Measurements from ENCODE around the gene ANKRD18A. TPM values are rescaled to one million over a fixed set of nuclear protein-coding genes. Genes with fewer than 3 reads are reported as not detected.

The ANKRD18A gene
- total and polyA plus RNA-seq, 2 of the 13 experiments (the other 11 are each of a cell fraction or from before 2014, with no cell fraction given): 5.9 to 7.6 TPM

DNA sequence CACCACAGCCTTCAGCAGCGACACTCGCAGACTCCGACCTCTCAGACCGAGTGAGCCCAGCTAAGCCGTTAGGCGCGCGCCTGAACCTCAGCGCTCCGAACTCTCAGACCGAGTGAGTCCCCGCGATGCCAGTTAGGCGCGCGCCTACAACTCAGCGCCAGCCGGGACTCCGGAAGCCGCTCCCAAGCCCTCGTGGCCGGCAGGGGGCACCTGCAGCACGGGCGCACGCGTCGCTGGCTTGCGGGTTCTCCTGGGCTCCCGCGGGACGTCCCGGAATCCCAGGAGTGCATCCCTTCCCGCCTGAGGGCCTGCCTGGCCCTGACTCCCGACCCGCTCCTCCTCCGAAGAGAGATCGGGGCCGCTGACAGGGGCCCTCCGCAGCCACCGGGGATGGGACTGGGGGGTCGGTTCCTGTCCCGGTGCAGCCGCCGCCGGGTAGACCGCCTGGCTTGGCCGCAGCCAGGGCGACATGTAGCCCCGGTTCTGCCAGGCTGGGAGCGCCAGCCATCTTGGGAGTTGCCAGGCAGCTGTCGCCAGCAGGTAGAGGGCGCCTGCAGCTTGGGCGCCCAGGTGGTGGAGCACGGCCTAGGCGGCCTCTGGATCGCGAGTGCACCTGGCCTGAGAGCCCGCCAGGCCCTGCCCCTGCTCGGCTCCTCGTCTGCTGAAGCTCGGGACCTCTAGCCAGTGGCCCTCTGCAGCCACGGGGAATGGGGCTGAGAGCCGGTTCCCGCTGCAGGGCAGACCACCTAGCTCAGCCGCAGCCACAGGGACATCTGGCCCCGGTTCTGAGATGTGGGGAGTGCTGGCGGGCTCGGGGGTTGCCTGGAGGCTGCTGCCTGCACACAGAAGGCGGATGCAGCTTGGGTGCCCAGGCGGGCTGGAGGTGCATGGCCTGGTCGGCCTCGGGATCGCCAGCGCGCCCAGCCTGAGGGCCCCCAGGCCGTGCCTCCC is at the start of gene ANKRD18A (continued):
- TF ChIP-seq NR2F1 (CRISPR knock-in tag; IDR thresholded peaks at IDR 0.05) (no peak), ZFP90 (CRISPR knock-in tag; IDR thresholded peaks at IDR 0.05; ENCODE audit: borderline replicate concordance) (no peak; the same call in 1 of the 2 replicates), MTA1 (CRISPR knock-in tag; IDR thresholded peaks at IDR 0.05; ENCODE audit: borderline replicate concordance) (no peak), CREM (IDR thresholded peaks at IDR 0.05) (no peak), CREM (CRISPR knock-in tag; IDR thresholded peaks at IDR 0.05) (no peak), HOXA5 (CRISPR knock-in tag; IDR thresholded peaks at IDR 0.05) (peak; percentile 34; the same call in 1 of the 2 replicates), AGO2 (optimal IDR thresholded peaks at IDR 0.05; ENCODE audit: low read depth, low read length) (peak; percentile 33), NBN (conservative IDR thresholded peaks at IDR 0.05) (no peak), BRCA1 (CRISPR knock-in tag; IDR thresholded peaks at IDR 0.05) (0 out of 2 replicates have a peak, but pooled peaks have one; percentile 54), ZNF780A (CRISPR knock-in tag; IDR thresholded peaks at IDR 0.05) (peak; percentile 92), FOSL1 (CRISPR knock-in tag; IDR thresholded peaks at IDR 0.05; ENCODE audit: borderline replicate concordance) (no peak), SRY (CRISPR knock-in tag; IDR thresholded peaks at IDR 0.05) (no peak; the same call in 1 of the 2 replicates), FOXJ3 (CRISPR knock-in tag; IDR thresholded peaks at IDR 0.05; ENCODE audit: borderline replicate concordance) (no peak), ZNF720 (CRISPR knock-in tag; IDR thresholded peaks at IDR 0.05) (no peak), PITX1 (CRISPR knock-in tag; IDR thresholded peaks at IDR 0.05) (no peak), ZNF326 (CRISPR knock-in tag; IDR thresholded peaks at IDR 0.05; ENCODE audit: borderline replicate concordance) (no peak), RNF2 (conservative IDR thresholded peaks at IDR 0.05; ENCODE audit: low read depth) (peak; percentile 96), ZNF570 (CRISPR knock-in tag; IDR thresholded peaks at IDR 0.05; ENCODE audit: borderline replicate concordance) (no peak), ZNF12 (CRISPR knock-in tag; IDR thresholded peaks at IDR 0.05) (peak; percentile 60), NR3C1 (CRISPR knock-in tag; IDR thresholded peaks at IDR 0.05) (no peak), ZSCAN29 (CRISPR knock-in tag; conservative IDR thresholded peaks at IDR 0.05) (peak; percentile 93; the same call in 1 of the 2 replicates), PRMT3 (CRISPR knock-in tag; IDR thresholded peaks at IDR 0.05; ENCODE audit: borderline replicate concordance, low read depth) (no peak), CBFB (CRISPR knock-in tag; IDR thresholded peaks at IDR 0.05) (peak; percentile 19; the same call in 1 of the 2 replicates), THYN1 (CRISPR knock-in tag; IDR thresholded peaks at IDR 0.05; ENCODE audit: borderline replicate concordance, low read depth) (no peak)
- TF ChIP-seq, protein P1, sequence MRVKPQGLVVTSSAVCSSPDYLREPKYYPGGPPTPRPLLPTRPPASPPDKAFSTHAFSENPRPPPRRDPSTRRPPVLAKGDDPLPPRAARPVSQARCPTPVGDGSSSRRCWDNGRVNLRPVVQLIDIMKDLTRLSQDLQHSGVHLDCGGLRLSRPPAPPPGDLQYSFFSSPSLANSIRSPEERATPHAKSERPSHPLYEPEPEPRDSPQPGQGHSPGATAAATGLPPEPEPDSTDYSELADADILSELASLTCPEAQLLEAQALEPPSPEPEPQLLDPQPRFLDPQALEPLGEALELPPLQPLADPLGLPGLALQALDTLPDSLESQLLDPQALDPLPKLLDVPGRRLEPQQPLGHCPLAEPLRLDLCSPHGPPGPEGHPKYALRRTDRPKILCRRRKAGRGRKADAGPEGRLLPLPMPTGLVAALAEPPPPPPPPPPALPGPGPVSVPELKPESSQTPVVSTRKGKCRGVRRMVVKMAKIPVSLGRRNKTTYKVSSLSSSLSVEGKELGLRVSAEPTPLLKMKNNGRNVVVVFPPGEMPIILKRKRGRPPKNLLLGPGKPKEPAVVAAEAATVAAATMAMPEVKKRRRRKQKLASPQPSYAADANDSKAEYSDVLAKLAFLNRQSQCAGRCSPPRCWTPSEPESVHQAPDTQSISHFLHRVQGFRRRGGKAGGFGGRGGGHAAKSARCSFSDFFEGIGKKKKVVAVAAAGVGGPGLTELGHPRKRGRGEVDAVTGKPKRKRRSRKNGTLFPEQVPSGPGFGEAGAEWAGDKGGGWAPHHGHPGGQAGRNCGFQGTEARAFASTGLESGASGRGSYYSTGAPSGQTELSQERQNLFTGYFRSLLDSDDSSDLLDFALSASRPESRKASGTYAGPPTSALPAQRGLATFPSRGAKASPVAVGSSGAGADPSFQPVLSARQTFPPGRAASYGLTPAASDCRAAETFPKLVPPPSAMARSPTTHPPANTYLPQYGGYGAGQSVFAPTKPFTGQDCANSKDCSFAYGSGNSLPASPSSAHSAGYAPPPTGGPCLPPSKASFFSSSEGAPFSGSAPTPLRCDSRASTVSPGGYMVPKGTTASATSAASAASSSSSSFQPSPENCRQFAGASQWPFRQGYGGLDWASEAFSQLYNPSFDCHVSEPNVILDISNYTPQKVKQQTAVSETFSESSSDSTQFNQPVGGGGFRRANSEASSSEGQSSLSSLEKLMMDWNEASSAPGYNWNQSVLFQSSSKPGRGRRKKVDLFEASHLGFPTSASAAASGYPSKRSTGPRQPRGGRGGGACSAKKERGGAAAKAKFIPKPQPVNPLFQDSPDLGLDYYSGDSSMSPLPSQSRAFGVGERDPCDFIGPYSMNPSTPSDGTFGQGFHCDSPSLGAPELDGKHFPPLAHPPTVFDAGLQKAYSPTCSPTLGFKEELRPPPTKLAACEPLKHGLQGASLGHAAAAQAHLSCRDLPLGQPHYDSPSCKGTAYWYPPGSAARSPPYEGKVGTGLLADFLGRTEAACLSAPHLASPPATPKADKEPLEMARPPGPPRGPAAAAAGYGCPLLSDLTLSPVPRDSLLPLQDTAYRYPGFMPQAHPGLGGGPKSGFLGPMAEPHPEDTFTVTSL (CRISPR knock-in tag; IDR thresholded peaks at IDR 0.05; ENCODE audit: borderline replicate concordance): peak; percentile 64; the same call in 1 of the 2 replicates
- TF ChIP-seq, protein P2, sequence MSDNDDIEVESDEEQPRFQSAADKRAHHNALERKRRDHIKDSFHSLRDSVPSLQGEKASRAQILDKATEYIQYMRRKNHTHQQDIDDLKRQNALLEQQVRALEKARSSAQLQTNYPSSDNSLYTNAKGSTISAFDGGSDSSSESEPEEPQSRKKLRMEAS (IDR thresholded peaks at IDR 0.05): peak; percentile 89
